Body of pancreas (tissue), 4 donors: ENCODE measurements around the gene ADGRG7. TPM values are rescaled to one million over a fixed set of nuclear protein-coding genes. Genes with fewer than 3 reads are reported as not detected.

Experiments
- ATAC-seq: fragments of 150-250 bp; one replicate; pipeline ENCODE4 v1.9.1; 2016
- DNase-seq, 4 donors: peaks; one replicate each; pipeline ENCODE4 v3.0.0-alpha.2; 2019
- H3K27ac ChIP-seq, 4 donors: fragments of 200-600 bp; sonication (generic); 1 replicate in 3 of 4; 2 replicates in 1 of 4; pipeline versions ENCODE4 v1.5.1 to v1.6.1; 2016 to 2019; ENCODE audit warnings: mild to moderate bottlenecking in 1 of 4, mixed read lengths in 1 of 4, moderate library complexity in 1 of 4
- H3K27me3 ChIP-seq, 2 donors: fragments of 200-600 bp; sonication (generic); one replicate each; pipeline ENCODE4 v1.6.0; 2016; ENCODE audit warnings: mild to moderate bottlenecking in 1 of 2
- H3K36me3 ChIP-seq, 2 donors: fragments of 200-600 bp; sonication (generic); replicated peaks in 1 of 2; 2 replicates each; pipeline ENCODE4 v1.5.1; 2016; ENCODE audit warnings: low read depth in 2 of 2; ENCODE audit not compliant: insufficient read depth in 1 of 2
- H3K4me1 ChIP-seq: fragments of 200-600 bp; sonication (generic); one replicate; pipeline ENCODE4 v1.6.0; 2016
- H3K4me3 ChIP-seq, 2 donors: fragments of 200-600 bp; sonication (generic); 1 replicate in 1 of 2; 2 replicates in 1 of 2; pipeline ENCODE4 v1.5.1; 2016 to 2019
- H3K9me3 ChIP-seq, 3 donors: fragments of 200-600 bp; sonication (generic); 1 replicate in 2 of 3; 2 replicates in 1 of 3; pipeline ENCODE4 v1.5.1; 2016
- POLR2A ChIP-seq, 3 donors: fragments of 450-650 bp; IDR thresholded peaks; one replicate each; pipeline ENCODE4 v1.6.1; 2016; ENCODE audit warnings: antibody characterized with exemption in 3 of 3, mild to moderate bottlenecking in 2 of 3
- WGBS, 2 donors: methylation state at CpG; one replicate each; pipeline ENCODE4 v1.1.5; 2017; 5-methylcytosine and 5-hydroxymethylcytosine counted together
- intact Hi-C: fragments of 100-400 bp; cut with DNase I; formaldehyde crosslinking; loops from one replicate; pipeline ENCODE4 v1.15.1; 2023
- total RNA-seq, 2 donors: library from RNA; depleted of rRNA; stranded (reverse); fragments of >200 nt; gene quantifications; one replicate each; pipeline ENCODE4 v1.1.0, GENCODE V29; 2016
- TF ChIP-seq, protein P1 (sequence below), 7 experiments: fragments of 450-650 bp in 4 of 7; fragments of 200-600 bp in 3 of 7; sonication (generic) in 3 of 7; IDR thresholded peaks; one replicate each; pipeline ENCODE4 v1.5.1; 2016 to 2019; ENCODE audit warnings: antibody characterized with exemption in 7 of 7

The ADGRG7 gene
- total RNA-seq, 2 donors from 2014 or later: not detected

DNA sequence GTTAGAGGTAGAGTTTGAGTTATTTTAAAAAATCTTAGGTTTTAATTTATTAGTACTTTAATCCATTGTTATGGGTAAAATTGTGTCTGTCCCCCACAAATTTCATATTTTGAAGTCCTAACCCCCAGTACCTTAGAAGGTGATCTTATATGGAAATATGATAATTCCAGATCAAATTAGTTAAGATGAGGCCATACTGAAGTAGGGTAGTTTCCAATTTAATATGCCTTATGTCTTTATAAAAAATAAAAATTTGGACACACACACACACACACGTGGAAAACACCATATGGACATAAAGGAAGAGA lies 18.6 kb upstream of the ADGRG7 start:
- TF ChIP-seq POLR2A (IDR thresholded peaks at IDR 0.05): no peak
- TF ChIP-seq, protein P1, sequence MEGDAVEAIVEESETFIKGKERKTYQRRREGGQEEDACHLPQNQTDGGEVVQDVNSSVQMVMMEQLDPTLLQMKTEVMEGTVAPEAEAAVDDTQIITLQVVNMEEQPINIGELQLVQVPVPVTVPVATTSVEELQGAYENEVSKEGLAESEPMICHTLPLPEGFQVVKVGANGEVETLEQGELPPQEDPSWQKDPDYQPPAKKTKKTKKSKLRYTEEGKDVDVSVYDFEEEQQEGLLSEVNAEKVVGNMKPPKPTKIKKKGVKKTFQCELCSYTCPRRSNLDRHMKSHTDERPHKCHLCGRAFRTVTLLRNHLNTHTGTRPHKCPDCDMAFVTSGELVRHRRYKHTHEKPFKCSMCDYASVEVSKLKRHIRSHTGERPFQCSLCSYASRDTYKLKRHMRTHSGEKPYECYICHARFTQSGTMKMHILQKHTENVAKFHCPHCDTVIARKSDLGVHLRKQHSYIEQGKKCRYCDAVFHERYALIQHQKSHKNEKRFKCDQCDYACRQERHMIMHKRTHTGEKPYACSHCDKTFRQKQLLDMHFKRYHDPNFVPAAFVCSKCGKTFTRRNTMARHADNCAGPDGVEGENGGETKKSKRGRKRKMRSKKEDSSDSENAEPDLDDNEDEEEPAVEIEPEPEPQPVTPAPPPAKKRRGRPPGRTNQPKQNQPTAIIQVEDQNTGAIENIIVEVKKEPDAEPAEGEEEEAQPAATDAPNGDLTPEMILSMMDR (IDR thresholded peaks at IDR 0.05): no peak

GRCh38 chr3:100591411-100591810 lies 18.0 kb upstream of the ADGRG7 start:
- TF ChIP-seq POLR2A (IDR thresholded peaks at IDR 0.05): no peak
- TF ChIP-seq, protein P1 (IDR thresholded peaks at IDR 0.05): no peak
- H3K27ac ChIP-seq: peak overlapping the region in 1 of 4 donors; percentile 11
- peaks cover 10% of the 10 kb centered on the region for H3K4me1 ChIP-seq
- H3K9me3 ChIP-seq: no peaks in the 10 kb centered on the region
- no peaks in the 10 kb centered on the region for H3K27me3 ChIP-seq
- intact Hi-C loops: no loop called here
- 35% methylated on average over 3 of the region's 3 CpGs for WGBS, 2 donors
- no peak for DNase-seq
- H3K36me3 ChIP-seq: no peaks in the 10 kb centered on the region
- H3K4me3 ChIP-seq: no peak overlapping the region
- peak; percentile 45 for ATAC-seq

More for the DNA sequence above, 18.6 kb upstream of the ADGRG7 start:
- DNase-seq: no peak
- H3K27ac ChIP-seq: peak overlapping the region in 1 of 4 donors; percentile 11
- intact Hi-C loops: no loop called here
- H3K9me3 ChIP-seq: no peaks in the 10 kb centered on the region
- ATAC-seq: no peak
- 6 to 12% methylated on average over 1 of the region's 1 CpG for WGBS, 2 donors
- no peaks in the 10 kb centered on the region for H3K27me3 ChIP-seq
- no peaks in the 10 kb centered on the region for H3K36me3 ChIP-seq
- peaks cover 10% of the 10 kb centered on the region for H3K4me1 ChIP-seq
- no peak overlapping the region for H3K4me3 ChIP-seq

- Histone ChIP-seq H3K4me1 (no peaks in the 10 kb centered on the region), H3K9me3 (no peaks in the 10 kb centered on the region), H3K27ac (no peak overlapping the region), H3K27me3 (no peaks in the 10 kb centered on the region), H3K36me3 (no peaks in the 10 kb centered on the region), H3K4me3 (no peak overlapping the region)
- 73 to 85% methylated on average over 10 to 11 of the region's 11 CpGs for WGBS, 2 donors
- intact Hi-C loops: loop anchor here (10.0 kb wide), 1 partner anchor 276 kb away; no protein-coding TSS in a partner anchor
- TF ChIP-seq, protein P1 (IDR thresholded peaks at IDR 0.05): no peak
- no peak for TF ChIP-seq POLR2A (IDR thresholded peaks at IDR 0.05)
- ATAC-seq: no peak
- peak in 1 of 4 donors; percentile 4 for DNase-seq
Measured at GRCh38 chr3:100600181-100601042, 9.0 kb upstream of the ADGRG7 start.

GRCh38 chr3:100602506-100603444 lies 6.6 kb upstream of the ADGRG7 start:
- no peaks in the 10 kb centered on the region for H3K9me3 ChIP-seq
- DNase-seq (no peak), ATAC-seq (no peak)
- intact Hi-C loops: loop anchor here (10.0 kb wide), 1 partner anchor 278 kb away; no protein-coding TSS in a partner anchor
- H3K27me3 ChIP-seq: no peaks in the 10 kb centered on the region
- H3K4me3 ChIP-seq: no peak overlapping the region
- no peak overlapping the region for H3K27ac ChIP-seq
- no peaks in the 10 kb centered on the region for H3K36me3 ChIP-seq
- H3K4me1 ChIP-seq: no peaks in the 10 kb centered on the region
- TF ChIP-seq POLR2A (IDR thresholded peaks at IDR 0.05): no peak
- TF ChIP-seq, protein P1 (IDR thresholded peaks at IDR 0.05): no peak
- 46 to 58% methylated on average over 7 of the region's 7 CpGs for WGBS, 2 donors
